K562 (cell line): ENCODE measurements around the gene ERGIC1.

Source experiments
- EZH2 ChIP-seq: IDR thresholded peaks from 2 replicates; pipeline ENCODE4 v1.6.1; 2012; ENCODE audit warnings: low read depth, mild to moderate bottlenecking, inconsistent platforms, low read length, borderline replicate concordance
- JUN ChIP-seq, 2 experiments: sonication (generic) in 1 of 2; formaldehyde crosslinking in 1 of 2; IDR thresholded peaks; 2 replicates each; pipeline versions ENCODE4 v1.6.1 to v1.8.0; 2012 to 2022; ENCODE audit warnings: borderline replicate concordance in 2 of 2, mild to moderate bottlenecking in 2 of 2, improper control_type of control experiment in 1 of 2, low read depth in 1 of 2, low read length in 1 of 2, missing genetic modification reagents in 1 of 2
- NCOR1 ChIP-seq: fragments of 450-650 bp; IDR thresholded peaks from 2 replicates; pipeline ENCODE4 v1.6.1; 2016; ENCODE audit warnings: mild to moderate bottlenecking, moderate library complexity
- PCBP1 ChIP-seq: fragments of 200-400 bp; formaldehyde crosslinking; IDR thresholded peaks from 2 replicates; pipeline ENCODE4 v1.6.1; 2018; ENCODE audit warnings: mild to moderate bottlenecking, low read depth, low read length; ENCODE audit not compliant: poor library complexity, severe bottlenecking
- TF ChIP-seq, protein P1 (sequence below), 3 experiments: IDR thresholded peaks in 2 of 3; conservative IDR thresholded peaks in 1 of 3; 2 replicates each; pipeline ENCODE4 v1.5.1; 2011 to 2012; ENCODE audit warnings: low read length in 3 of 3, mild to moderate bottlenecking in 3 of 3, control low read depth in 2 of 3, improper control_type of control experiment in 1 of 3, inconsistent platforms in 1 of 3, low read depth in 1 of 3, mixed read lengths in 1 of 3, moderate library complexity in 1 of 3; ENCODE audit not compliant: insufficient read depth in 2 of 3

DNA sequence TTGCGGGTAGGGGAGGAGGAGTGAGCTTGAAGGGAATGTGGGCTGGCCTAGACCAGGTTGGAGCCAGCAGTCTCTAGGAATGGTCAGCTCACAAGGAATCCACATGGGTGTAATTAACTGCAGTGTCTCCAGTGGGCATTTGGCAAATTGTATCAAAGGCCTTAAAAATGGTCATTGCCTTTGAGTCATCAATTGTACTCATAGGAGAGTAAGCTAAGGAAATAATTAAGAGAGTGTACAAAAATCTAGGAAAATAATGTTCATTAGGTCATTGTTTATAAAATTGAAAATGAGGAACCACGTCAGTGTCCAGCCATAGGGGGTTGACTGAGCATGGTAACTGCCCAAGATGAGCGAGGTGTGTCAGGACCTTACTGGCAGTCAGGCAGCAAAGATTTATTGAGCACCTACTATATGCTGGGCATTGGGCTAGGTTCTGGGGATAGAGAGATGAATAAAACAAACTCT is 95.4 kb downstream of the ERGIC1 start:
- TF ChIP-seq EZH2: no peak
- no peak for TF ChIP-seq JUN (IDR thresholded peaks at IDR 0.05; ENCODE audit: borderline replicate concordance, low read depth, low read length)
- no peak for TF ChIP-seq JUN (CRISPR knock-in tag; IDR thresholded peaks at IDR 0.05; ENCODE audit: borderline replicate concordance)
- TF ChIP-seq NCOR1: no peak
- TF ChIP-seq, protein P1, sequence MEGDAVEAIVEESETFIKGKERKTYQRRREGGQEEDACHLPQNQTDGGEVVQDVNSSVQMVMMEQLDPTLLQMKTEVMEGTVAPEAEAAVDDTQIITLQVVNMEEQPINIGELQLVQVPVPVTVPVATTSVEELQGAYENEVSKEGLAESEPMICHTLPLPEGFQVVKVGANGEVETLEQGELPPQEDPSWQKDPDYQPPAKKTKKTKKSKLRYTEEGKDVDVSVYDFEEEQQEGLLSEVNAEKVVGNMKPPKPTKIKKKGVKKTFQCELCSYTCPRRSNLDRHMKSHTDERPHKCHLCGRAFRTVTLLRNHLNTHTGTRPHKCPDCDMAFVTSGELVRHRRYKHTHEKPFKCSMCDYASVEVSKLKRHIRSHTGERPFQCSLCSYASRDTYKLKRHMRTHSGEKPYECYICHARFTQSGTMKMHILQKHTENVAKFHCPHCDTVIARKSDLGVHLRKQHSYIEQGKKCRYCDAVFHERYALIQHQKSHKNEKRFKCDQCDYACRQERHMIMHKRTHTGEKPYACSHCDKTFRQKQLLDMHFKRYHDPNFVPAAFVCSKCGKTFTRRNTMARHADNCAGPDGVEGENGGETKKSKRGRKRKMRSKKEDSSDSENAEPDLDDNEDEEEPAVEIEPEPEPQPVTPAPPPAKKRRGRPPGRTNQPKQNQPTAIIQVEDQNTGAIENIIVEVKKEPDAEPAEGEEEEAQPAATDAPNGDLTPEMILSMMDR (IDR thresholded peaks at IDR 0.05 in 2 of 3, conservative IDR thresholded peaks at IDR 0.05 in 1 of 3; ENCODE audit: insufficient read depth in 2 of 3, low read depth in 1 of 3, low read length in 3 of 3): no peak
- TF ChIP-seq PCBP1: no peak
